PFSK-1 (cell line): ENCODE data around the gene PRSS56.

ENCODE experiments used
- FOXP2 ChIP-seq: optimal IDR thresholded peaks from 2 replicates; pipeline ENCODE3; 2011; ENCODE audit warnings: borderline replicate concordance, control low read depth, inconsistent platforms; ENCODE audit not compliant: insufficient read depth; ENCODE audit errors: extremely low read length, extremely low read depth
- POLR2AphosphoS5 ChIP-seq: IDR thresholded peaks from 2 replicates; pipeline ENCODE4 v1.6.1; 2012; ENCODE audit warnings: low read depth, mild to moderate bottlenecking, control low read depth, low read length, moderate library complexity
- SIN3A ChIP-seq: IDR thresholded peaks from 2 replicates; pipeline ENCODE4 v1.6.1; 2012; ENCODE audit warnings: mild to moderate bottlenecking, low read length, moderate library complexity, borderline replicate concordance; ENCODE audit not compliant: insufficient read depth
- TAF1 ChIP-seq: IDR thresholded peaks from 2 replicates; pipeline ENCODE4 v1.6.1; 2012; ENCODE audit warnings: low read length, control low read depth, borderline replicate concordance; ENCODE audit not compliant: insufficient read depth
- TF ChIP-seq, protein P1 (sequence below), 2 experiments: IDR thresholded peaks; 2 replicates each; pipeline versions ENCODE4 v1.6.1 to v1.8.0; 2011 to 2012; ENCODE audit warnings: low read depth in 2 of 2, low read length in 2 of 2, control low read depth in 1 of 2, inconsistent platforms in 1 of 2, mild to moderate bottlenecking in 1 of 2, moderate library complexity in 1 of 2; ENCODE audit not compliant: insufficient read depth in 1 of 2

Gene PRSS56

DNA sequence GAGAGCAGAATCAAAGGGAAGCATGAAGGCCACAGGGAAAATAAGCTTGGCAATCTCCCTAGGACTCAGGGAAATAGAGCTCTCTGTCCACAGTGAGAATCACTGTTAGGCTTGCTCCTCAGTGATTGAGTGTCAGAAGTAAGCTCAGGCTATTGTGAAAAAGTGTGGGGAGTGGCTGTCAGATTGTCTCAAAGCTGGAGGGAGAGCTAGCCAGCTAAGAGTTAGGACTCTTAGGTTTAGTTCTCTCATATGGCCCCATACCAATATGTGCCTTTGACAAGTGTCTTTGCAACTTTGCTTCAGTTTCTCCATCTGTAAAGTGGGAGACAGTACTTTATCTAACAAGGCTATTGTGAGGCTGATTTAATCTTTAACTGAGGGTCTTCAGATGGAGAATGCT, 47.5 kb downstream of the PRSS56 start:
- TF ChIP-seq POLR2AphosphoS5 (no peak), FOXP2 (no peak), SIN3A (no peak), TAF1 (no peak)
- TF ChIP-seq, protein P1, sequence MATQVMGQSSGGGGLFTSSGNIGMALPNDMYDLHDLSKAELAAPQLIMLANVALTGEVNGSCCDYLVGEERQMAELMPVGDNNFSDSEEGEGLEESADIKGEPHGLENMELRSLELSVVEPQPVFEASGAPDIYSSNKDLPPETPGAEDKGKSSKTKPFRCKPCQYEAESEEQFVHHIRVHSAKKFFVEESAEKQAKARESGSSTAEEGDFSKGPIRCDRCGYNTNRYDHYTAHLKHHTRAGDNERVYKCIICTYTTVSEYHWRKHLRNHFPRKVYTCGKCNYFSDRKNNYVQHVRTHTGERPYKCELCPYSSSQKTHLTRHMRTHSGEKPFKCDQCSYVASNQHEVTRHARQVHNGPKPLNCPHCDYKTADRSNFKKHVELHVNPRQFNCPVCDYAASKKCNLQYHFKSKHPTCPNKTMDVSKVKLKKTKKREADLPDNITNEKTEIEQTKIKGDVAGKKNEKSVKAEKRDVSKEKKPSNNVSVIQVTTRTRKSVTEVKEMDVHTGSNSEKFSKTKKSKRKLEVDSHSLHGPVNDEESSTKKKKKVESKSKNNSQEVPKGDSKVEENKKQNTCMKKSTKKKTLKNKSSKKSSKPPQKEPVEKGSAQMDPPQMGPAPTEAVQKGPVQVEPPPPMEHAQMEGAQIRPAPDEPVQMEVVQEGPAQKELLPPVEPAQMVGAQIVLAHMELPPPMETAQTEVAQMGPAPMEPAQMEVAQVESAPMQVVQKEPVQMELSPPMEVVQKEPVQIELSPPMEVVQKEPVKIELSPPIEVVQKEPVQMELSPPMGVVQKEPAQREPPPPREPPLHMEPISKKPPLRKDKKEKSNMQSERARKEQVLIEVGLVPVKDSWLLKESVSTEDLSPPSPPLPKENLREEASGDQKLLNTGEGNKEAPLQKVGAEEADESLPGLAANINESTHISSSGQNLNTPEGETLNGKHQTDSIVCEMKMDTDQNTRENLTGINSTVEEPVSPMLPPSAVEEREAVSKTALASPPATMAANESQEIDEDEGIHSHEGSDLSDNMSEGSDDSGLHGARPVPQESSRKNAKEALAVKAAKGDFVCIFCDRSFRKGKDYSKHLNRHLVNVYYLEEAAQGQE (IDR thresholded peaks at IDR 0.05; ENCODE audit: insufficient read depth in 1 of 2, low read depth in 2 of 2, low read length in 2 of 2) = no peak

DNA sequence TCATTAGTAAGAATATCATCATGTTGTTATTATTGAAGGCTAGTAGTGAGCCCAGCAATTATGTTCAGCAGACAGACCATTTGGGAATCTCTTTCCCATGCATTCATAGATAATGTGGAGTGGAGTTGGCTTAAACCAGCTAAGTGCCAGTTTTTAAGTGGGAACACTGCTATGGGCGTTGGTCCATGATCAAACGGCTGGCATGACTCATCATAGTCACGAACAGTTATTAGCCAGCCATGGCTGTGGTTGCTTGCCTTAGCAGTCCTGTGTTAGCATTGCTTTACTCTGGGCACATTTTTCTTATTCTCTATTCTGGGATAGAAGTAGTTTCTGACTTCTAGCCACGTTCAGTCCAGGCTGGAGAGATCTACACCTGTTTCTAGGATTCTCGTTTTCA, 48.0 kb downstream of the PRSS56 start:
- TF ChIP-seq FOXP2 (no peak), POLR2AphosphoS5 (no peak), SIN3A (no peak), TAF1 (no peak)
- TF ChIP-seq, protein P1 (IDR thresholded peaks at IDR 0.05; ENCODE audit: insufficient read depth in 1 of 2, low read depth in 2 of 2, low read length in 2 of 2) = no peak

DNA sequence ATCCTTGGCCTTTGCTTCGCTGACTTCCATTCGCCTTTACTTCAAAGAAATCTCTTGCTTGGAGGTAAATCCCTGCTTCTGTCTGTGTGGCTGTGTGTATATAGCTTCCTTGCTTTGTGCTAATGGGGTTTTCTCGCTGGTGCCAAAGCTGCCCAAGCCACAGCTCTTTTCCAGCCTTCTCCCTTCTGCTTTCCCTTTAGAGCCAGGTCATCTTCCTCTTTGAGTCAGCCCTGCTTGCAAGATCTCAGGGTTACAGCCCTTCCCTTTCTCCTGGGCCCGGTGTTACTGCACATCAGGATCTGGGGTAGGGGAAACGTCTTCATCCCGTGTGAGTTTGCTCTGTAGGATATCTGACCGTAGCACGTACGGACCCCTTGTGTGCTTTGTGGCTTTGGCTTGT, 49.4 kb downstream of the PRSS56 start:
- no peak for TF ChIP-seq SIN3A
- TF ChIP-seq, protein P1 (IDR thresholded peaks at IDR 0.05; ENCODE audit: insufficient read depth in 1 of 2, low read depth in 2 of 2, low read length in 2 of 2) = no peak
- TF ChIP-seq FOXP2 = no peak
- no peak for TF ChIP-seq TAF1
- TF ChIP-seq POLR2AphosphoS5 = no peak

DNA sequence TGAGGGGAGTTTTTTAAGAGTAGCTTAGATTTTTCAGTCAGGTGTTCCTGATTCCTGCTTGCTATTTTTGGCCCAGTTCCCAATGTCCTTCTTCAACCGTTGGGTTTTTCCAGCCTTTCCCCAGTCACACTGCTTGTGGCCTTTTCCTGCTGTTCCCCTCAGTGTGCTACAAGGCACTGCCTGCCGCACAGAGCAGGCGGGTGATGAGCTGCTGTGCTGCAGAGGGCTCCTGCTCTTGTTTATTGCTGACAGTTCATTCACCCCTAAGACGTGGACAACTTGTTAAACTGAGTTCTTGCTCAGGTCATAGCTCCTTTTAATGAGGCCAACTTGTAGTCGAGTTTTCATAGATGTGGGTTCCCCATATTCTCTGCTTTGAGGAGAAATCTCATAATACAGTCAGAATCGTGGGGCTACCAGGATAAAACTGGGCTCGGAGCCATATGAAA, 50.9 kb downstream of the PRSS56 start:
- TF ChIP-seq SIN3A = no peak
- TF ChIP-seq TAF1 = no peak
- TF ChIP-seq FOXP2 = no peak
- TF ChIP-seq, protein P1 (IDR thresholded peaks at IDR 0.05; ENCODE audit: insufficient read depth in 1 of 2, low read depth in 2 of 2, low read length in 2 of 2) = no peak
- TF ChIP-seq POLR2AphosphoS5 = no peak

DNA sequence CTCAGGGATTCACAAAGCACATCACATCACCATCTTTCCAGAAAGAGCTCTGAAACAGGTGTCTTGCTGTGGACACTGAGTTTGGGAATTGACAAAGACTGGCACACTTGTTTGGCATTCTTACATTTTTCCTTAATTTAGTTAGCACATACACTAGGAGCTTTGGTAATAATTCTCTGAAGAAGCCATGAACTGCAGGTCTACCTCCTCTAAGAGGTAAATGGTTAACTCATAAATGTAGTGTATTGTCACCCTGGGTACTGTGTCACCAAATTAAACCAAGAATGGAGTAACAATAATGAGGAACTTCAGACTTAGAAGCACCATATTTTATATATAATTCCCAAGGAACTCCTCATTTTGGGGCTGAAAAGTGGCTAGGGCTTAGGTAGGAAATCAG, 52.9 kb downstream of the PRSS56 start:
- TF ChIP-seq TAF1 (no peak), POLR2AphosphoS5 (no peak), FOXP2 (no peak), SIN3A (no peak)
- TF ChIP-seq, protein P1 (IDR thresholded peaks at IDR 0.05; ENCODE audit: insufficient read depth in 1 of 2, low read depth in 2 of 2, low read length in 2 of 2) = no peak
